OCI-LY1 (cell line): Measurements from ENCODE around the gene ACOT8.

ENCODE experiments used
- EZH2 ChIP-seq: fragments of 200-600 bp; sonication (generic), shearing (Covaris generic); IDR thresholded peaks from 2 replicates; pipeline ENCODE4 v1.8.0; 2017; ENCODE audit warnings: borderline replicate concordance, mixed run types, mild to moderate bottlenecking, antibody characterized with exemption, low read length, moderate library complexity, mixed read lengths
- TF ChIP-seq, protein P1 (sequence below): fragments of 200-600 bp; sonication (generic), shearing (Covaris generic); IDR thresholded peaks from 2 replicates; pipeline ENCODE4 v1.5.1; 2017; ENCODE audit warnings: mild to moderate bottlenecking, antibody characterized with exemption, low read length, moderate library complexity, mixed read lengths

DNA sequence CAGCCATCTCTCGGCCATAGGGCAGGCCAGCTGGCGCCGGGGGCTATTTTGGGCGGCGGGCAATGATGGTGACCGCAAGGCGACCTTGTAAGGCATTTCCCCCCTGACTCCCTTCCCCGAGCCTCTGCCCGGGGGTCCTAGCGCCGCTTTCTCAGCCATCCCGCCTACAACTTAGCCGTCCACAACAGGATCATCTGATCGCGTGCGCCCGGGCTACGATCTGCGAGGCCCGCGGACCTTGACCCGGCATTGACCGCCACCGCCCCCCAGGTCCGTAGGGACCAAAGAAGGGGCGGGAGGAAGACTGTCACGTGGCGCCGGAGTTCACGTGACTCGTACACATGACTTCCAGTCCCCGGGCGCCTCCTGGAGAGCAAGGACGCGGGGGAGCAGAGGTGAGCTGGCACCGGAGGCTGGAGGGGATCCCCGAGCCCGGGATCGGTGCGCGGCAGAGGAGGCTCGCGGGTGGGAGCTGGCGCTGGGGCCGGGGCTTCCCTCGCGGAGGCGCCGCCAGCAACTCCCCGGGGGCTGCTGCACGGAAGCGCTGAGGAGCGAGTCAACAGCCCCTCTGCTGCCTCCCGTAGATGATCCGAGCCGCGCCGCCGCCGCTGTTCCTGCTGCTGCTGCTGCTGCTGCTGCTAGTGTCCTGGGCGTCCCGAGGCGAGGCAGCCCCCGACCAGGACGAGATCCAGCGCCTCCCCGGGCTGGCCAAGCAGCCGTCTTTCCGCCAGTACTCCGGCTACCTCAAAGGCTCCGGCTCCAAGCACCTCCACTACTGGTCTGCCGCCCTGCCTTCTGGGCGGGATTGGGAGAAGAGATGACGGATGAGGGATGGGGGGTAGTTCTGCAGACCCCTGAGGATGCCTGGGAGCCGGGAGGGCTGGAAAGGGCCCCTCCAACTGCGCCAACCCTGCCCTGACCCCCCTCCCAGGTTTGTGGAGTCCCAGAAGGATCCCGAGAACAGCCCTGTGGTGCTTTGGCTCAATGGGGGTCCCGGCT, 34.1 kb upstream of the ACOT8 start, which contains the start of the genes CTSA and NEURL2:
- TF ChIP-seq, protein P1, sequence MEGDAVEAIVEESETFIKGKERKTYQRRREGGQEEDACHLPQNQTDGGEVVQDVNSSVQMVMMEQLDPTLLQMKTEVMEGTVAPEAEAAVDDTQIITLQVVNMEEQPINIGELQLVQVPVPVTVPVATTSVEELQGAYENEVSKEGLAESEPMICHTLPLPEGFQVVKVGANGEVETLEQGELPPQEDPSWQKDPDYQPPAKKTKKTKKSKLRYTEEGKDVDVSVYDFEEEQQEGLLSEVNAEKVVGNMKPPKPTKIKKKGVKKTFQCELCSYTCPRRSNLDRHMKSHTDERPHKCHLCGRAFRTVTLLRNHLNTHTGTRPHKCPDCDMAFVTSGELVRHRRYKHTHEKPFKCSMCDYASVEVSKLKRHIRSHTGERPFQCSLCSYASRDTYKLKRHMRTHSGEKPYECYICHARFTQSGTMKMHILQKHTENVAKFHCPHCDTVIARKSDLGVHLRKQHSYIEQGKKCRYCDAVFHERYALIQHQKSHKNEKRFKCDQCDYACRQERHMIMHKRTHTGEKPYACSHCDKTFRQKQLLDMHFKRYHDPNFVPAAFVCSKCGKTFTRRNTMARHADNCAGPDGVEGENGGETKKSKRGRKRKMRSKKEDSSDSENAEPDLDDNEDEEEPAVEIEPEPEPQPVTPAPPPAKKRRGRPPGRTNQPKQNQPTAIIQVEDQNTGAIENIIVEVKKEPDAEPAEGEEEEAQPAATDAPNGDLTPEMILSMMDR, result no peak
- no peak for TF ChIP-seq EZH2
